ENCODE results near the gene BGLAP.

The BGLAP gene

DNA sequence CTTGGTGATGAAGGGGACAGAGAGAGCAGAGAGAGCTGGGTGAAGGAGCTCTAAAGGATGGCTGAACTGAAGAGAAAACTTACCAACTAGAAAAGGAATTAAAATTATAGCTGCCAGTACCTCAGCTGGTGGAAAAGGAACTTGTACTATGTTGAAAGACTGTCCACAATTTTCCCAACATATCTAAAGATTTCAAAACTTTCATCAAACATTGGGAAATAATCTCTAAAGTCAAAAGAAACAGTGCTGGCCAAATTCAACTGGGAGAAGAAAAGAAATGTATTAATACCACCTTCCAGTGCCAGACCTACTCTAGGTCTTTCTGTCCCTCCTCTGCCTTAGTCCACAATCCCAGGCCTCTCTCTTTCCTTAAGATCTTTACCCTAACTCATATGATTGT is 34.5 kb downstream of the BGLAP start:
- no peaks in the 10 kb centered on the region for H3K27me3 ChIP-seq (replicated peaks)
- H3K27ac ChIP-seq, result no peak overlapping the region
- TF ChIP-seq, protein P1, sequence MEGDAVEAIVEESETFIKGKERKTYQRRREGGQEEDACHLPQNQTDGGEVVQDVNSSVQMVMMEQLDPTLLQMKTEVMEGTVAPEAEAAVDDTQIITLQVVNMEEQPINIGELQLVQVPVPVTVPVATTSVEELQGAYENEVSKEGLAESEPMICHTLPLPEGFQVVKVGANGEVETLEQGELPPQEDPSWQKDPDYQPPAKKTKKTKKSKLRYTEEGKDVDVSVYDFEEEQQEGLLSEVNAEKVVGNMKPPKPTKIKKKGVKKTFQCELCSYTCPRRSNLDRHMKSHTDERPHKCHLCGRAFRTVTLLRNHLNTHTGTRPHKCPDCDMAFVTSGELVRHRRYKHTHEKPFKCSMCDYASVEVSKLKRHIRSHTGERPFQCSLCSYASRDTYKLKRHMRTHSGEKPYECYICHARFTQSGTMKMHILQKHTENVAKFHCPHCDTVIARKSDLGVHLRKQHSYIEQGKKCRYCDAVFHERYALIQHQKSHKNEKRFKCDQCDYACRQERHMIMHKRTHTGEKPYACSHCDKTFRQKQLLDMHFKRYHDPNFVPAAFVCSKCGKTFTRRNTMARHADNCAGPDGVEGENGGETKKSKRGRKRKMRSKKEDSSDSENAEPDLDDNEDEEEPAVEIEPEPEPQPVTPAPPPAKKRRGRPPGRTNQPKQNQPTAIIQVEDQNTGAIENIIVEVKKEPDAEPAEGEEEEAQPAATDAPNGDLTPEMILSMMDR (IDR thresholded peaks at IDR 0.05; ENCODE audit: low read depth, low read length, missing control alignments), result no peak
- H3K36me3 ChIP-seq (replicated peaks), result peaks cover 50% of the 10 kb centered on the region
- in situ Hi-C loops (cut with HindIII; ENCODE audit: low pct_ligation_motif_present, low sequenced_read_pairs), result no loop called here
- no peak overlapping the region for H3K4me3 ChIP-seq (ENCODE audit: low read depth, low read length)
- no peak for DNase-seq

DNA sequence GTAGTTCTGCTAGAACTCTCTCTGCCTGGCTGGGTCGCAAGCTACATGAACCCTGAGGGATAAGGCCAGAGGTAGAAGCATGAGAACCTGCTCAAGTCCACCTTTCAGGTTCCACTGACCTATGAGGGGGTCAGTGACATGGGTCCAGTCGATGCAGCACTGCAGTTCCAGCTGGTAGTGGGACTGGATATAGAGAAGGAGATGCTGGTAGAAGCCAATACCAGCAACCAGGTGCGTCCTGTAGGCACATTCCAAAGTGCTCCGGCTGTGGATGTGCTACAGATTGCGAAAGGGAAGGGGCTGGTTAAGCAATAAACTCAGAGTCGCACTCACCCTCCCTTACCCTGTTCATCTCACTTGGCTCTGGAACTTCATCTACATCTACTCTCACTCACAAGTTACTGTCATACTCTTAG is 35.0 kb downstream of the BGLAP start:
- DNase-seq, result no peak
- no peak overlapping the region for H3K4me3 ChIP-seq (ENCODE audit: low read depth, low read length)

DNA sequence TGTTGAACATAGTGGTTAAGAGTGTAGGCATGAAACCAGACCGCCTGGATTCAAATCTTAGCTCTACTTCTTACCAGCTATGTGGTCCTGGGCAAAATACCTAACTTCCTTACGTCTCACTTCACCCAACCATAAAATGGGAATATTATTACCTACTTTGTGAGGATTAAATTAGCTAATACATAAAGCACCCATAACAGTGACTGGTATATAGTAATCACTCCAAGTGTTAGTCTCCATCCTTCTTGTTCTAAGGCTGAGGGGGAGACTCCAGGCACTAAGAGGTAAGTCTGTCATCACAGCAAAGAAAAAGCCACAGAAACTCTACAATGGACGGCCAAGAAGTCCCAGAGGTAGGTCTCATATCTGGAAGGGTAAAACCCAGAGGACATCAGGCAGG is 37.9 kb downstream of the BGLAP start:
- Histone ChIP-seq H3K27ac (no peak overlapping the region), H3K27me3 (replicated peaks) (no peaks in the 10 kb centered on the region), H3K4me3 (ENCODE audit: low read depth, low read length) (no peak overlapping the region), H3K36me3 (replicated peaks) (peaks cover 24% of the 10 kb centered on the region)
- TF ChIP-seq, protein P1 (IDR thresholded peaks at IDR 0.05; ENCODE audit: low read depth, low read length, missing control alignments), result no peak
- no peak for DNase-seq
- in situ Hi-C loops (cut with HindIII; ENCODE audit: low pct_ligation_motif_present, low sequenced_read_pairs), result no loop called here

More for the DNA sequence above, 35.0 kb downstream of the BGLAP start:
- in situ Hi-C loops (cut with HindIII; ENCODE audit: low pct_ligation_motif_present, low sequenced_read_pairs), result no loop called here
- Histone ChIP-seq H3K27ac (no peak overlapping the region), H3K36me3 (replicated peaks) (peaks cover 46% of the 10 kb centered on the region), H3K27me3 (replicated peaks) (no peaks in the 10 kb centered on the region)
- TF ChIP-seq, protein P1 (IDR thresholded peaks at IDR 0.05; ENCODE audit: low read depth, low read length, missing control alignments), result no peak

DNA sequence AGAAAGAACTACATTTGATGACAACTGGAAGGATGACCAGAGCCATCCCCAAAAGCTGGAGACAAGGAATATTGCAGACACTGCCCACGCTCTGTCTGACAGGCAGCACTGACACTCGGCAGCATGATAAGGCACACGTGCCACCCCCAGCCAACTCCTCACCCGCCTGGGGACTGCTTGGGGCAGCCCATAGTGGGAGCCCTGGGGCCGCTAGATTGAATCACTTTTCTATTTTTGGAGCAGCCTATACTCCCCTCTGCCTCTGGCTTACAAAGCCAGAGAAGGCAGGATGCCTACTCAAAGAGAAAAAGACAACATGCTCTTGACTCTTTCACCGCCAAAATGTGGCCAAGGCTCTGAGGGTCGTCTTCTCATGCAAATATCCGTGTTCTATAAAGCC is 39.3 kb downstream of the BGLAP start:
- in situ Hi-C loops (cut with HindIII; ENCODE audit: low pct_ligation_motif_present, low sequenced_read_pairs), result no loop called here

DNA sequence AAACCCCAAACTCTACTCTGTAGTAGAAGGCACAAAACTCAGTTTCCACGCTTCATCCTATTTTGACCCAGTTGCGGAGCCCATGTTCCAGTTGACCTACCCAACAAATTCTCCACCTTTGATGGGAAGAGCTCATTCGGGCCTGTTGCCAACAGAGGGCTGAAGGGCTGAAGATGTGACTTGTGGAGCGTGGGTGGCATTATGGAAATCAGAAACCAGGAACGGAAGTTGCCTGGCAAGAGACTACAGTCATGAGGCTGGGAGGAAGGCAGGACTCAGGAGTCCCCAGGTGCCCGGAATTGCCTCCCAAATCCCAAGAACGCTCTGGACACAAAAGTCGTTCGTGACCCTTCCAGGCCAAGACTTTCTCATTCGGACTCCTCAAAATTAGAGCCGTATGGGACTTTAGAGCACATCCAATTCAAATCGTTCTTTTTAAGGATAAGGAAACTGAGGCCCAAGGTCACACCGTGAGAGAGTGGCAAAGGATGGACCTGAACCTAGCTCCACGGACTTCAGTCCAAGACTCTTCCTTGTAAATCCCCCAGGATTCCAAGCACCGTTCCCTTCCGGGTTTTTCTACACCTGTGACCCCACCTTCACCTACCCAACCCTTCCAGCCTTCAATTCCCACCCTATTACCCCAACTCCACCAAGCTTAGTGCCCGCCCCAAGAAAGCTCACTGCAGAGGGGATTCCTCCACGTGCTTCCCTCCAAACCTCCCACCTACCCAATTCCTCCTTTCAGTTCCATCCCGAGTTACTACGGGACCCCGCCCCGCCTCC is 39.9 kb downstream of the BGLAP start:
- TF ChIP-seq, protein P1 (IDR thresholded peaks at IDR 0.05; ENCODE audit: low read depth, low read length, missing control alignments), result no peak
- Histone ChIP-seq H3K36me3 (replicated peaks) (peaks cover 8% of the 10 kb centered on the region), H3K27me3 (replicated peaks) (no peaks in the 10 kb centered on the region), H3K4me3 (ENCODE audit: low read depth, low read length) (peak overlapping the region; percentile 88), H3K27ac (peak overlapping the region; percentile 97)
- in situ Hi-C loops (cut with HindIII; ENCODE audit: low pct_ligation_motif_present, low sequenced_read_pairs), result no loop called here
- peak; percentile 17 for DNase-seq

More for the DNA sequence above, 39.3 kb downstream of the BGLAP start:
- H3K27me3 ChIP-seq (replicated peaks), result no peaks in the 10 kb centered on the region
- TF ChIP-seq, protein P1 (IDR thresholded peaks at IDR 0.05; ENCODE audit: low read depth, low read length, missing control alignments), result peak; percentile 35
- DNase-seq, result peak; percentile 56
- peaks cover 14% of the 10 kb centered on the region for H3K36me3 ChIP-seq (replicated peaks)
- peak overlapping the region; percentile 88 for H3K4me3 ChIP-seq (ENCODE audit: low read depth, low read length)
- peak overlapping the region; percentile 6 for H3K27ac ChIP-seq

Data from brain microvascular endothelial cell (primary cell).